SK-N-MC (cell line): ENCODE results near the gene OR5AN1.
"Not testable (repeated sequence)": the region's sequence is repeated elsewhere in the genome, so short reads cannot be mapped to it uniquely, and the experiment has no call there.

Experiments used
- DNase-seq: peaks from one replicate; pipeline ENCODE4 v3.0.0-alpha.2; 2011; ENCODE audit warnings: low read depth, low spot score
- H3K27ac ChIP-seq: fragments of 200-600 bp; sonication (generic); 2 replicates; pipeline ENCODE4 v1.5.1; 2016; ENCODE audit warnings: mixed run types
- H3K36me3 ChIP-seq: fragments of 200-600 bp; sonication (generic); 2 replicates; pipeline ENCODE4 v1.6.1; 2017; ENCODE audit warnings: antibody characterized with exemption, low read length, mixed read lengths; ENCODE audit not compliant: insufficient read depth
- H3K4me3 ChIP-seq: fragments of 200-600 bp; sonication (generic); 2 replicates; pipeline ENCODE4 v1.5.1; 2016
- H3K9ac ChIP-seq: fragments of 200-600 bp; sonication (generic); 2 replicates; pipeline ENCODE4 v1.8.0; 2017; ENCODE audit warnings: mixed run types, mixed read lengths; ENCODE audit not compliant: insufficient read length
- H3K9me3 ChIP-seq: fragments of 200-600 bp; sonication (generic); 2 replicates; pipeline ENCODE4 v1.6.1; 2017; ENCODE audit warnings: low read depth, mild to moderate bottlenecking, antibody characterized with exemption, low read length, moderate library complexity, mixed read lengths
- EZH2 ChIP-seq: fragments of 200-600 bp; sonication (generic); IDR thresholded peaks from one replicate; pipeline ENCODE4 v1.6.1; 2017; ENCODE audit warnings: antibody characterized with exemption
- FOXP2 ChIP-seq: optimal IDR thresholded peaks from 2 replicates; pipeline ENCODE3; 2011; ENCODE audit warnings: mild to moderate bottlenecking, moderate library complexity; ENCODE audit not compliant: insufficient read depth; ENCODE audit errors: extremely low read length, control extremely low read depth
- POLR2AphosphoS5 ChIP-seq: IDR thresholded peaks from 2 replicates; pipeline ENCODE4 v1.6.1; 2012; ENCODE audit warnings: mild to moderate bottlenecking, low read depth, low read length, borderline replicate concordance

Gene OR5AN1, protein sequence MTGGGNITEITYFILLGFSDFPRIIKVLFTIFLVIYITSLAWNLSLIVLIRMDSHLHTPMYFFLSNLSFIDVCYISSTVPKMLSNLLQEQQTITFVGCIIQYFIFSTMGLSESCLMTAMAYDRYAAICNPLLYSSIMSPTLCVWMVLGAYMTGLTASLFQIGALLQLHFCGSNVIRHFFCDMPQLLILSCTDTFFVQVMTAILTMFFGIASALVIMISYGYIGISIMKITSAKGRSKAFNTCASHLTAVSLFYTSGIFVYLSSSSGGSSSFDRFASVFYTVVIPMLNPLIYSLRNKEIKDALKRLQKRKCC

DNA sequence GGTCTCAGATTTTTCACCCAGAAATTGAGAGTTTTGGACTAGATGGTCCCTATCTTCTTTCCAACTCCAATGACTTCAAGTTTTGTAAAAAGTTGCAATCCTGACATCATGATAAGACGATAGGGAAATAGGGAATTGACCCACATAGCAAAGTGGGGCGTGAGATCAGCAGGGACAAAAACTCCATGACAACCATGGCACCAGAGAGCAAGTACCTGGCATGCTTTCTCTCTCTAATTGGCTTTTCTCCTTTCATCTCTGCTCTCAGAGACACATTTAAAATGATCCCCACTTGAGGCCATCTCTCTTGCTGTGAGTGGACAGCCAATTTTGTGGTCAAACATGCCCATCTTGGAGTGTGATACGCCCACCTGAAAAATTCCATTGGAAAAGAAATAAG lies at the start of gene OR5AN1:
Gene OR5AN1 (plus strand): TSS at position 301 of the 400 bp plus-strand sequence. CDS start 5,564 bp downstream, outside the sequence.
- Histone ChIP-seq H3K9me3 (no peaks in the 10 kb centered on the region), H3K9ac (no peak within 1 kb of the TSS), H3K27ac (no peak within 1 kb of the TSS), H3K4me3 (no peak within 1 kb of the TSS), H3K36me3 (no peaks in the 10 kb centered on the region)
- DNase-seq, result no peak
- TF ChIP-seq EZH2, result no peak
- TF ChIP-seq POLR2AphosphoS5, result no peak
- TF ChIP-seq FOXP2, result no peak

DNA sequence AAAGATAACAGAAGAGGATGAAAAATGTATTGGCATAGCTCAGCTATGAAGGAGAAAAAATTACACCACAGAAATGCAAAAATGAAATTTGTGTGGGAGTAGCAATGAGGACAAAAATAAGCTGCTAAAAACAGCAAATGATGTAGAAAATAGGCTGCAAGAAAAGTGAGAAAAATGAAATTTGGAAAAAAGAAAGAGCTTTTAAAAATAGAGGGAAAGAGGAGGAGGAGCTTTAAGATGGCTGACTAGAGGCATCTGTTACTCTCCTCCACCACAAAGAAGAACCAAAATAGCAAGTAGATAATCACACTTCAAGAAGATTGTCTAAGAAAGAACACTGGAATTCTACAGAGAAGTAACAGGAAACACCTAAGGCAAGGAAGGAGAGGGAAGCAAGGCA lies 23.7 kb upstream of the OR5AN1 start:
- Histone ChIP-seq H3K27ac (no peak overlapping the region), H3K9me3 (no peaks in the 10 kb centered on the region), H3K36me3 (no peaks in the 10 kb centered on the region), H3K4me3 (no peak overlapping the region), H3K9ac (no peak overlapping the region)
- TF ChIP-seq FOXP2 (no peak), POLR2AphosphoS5 (no peak), EZH2 (no peak)
- no peak for DNase-seq

DNA sequence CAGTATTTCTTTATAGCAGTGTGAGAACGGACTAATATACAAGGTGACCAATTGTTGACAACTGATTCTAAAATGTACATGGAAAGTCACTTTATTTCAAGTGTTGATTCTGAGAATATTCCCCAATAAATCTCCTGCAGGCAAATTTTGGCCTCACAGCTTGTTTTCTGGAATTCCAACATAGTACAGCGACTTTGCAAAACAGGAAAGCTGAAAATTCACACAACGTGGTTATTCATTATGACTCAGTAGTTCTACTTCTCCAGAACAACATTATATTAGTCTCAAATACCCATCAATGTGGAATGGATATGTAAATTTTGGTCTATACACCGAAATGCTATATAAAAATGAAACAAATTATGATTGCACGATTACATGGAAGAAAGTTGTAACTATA lies 22.5 kb upstream of the OR5AN1 start:
- DNase-seq, result no peak
- H3K9ac ChIP-seq, result no peak overlapping the region
- no peak overlapping the region for H3K27ac ChIP-seq
- H3K4me3 ChIP-seq, result no peak overlapping the region
- TF ChIP-seq EZH2, result no peak
- TF ChIP-seq FOXP2, result no peak
- TF ChIP-seq POLR2AphosphoS5, result no peak
- H3K9me3 ChIP-seq, result no peaks in the 10 kb centered on the region
- no peaks in the 10 kb centered on the region for H3K36me3 ChIP-seq

DNA sequence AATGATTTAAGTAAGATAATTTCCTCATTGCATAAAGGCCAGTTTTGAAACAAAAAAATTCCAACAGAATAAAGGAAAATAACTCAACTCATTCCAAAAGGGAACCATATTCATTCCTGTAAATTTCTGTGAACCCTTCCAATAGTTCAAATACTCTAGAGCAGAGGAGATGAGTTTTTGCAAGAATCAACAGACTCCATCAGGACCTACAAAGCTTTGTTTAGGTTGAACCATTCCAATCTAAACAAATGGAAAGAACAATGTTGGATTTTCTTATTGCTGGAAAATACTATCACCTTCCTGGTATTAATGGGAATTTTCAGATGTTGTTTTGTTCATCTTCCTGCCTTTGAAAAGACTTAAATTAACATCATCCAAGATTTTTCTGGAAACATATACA lies 21.8 kb upstream of the OR5AN1 start:
- Histone ChIP-seq H3K4me3 (no peak overlapping the region), H3K27ac (no peak overlapping the region), H3K36me3 (no peaks in the 10 kb centered on the region), H3K9ac (no peak overlapping the region), H3K9me3 (no peaks in the 10 kb centered on the region)
- DNase-seq, result no peak
- no peak for TF ChIP-seq EZH2
- no peak for TF ChIP-seq POLR2AphosphoS5
- no peak for TF ChIP-seq FOXP2

DNA sequence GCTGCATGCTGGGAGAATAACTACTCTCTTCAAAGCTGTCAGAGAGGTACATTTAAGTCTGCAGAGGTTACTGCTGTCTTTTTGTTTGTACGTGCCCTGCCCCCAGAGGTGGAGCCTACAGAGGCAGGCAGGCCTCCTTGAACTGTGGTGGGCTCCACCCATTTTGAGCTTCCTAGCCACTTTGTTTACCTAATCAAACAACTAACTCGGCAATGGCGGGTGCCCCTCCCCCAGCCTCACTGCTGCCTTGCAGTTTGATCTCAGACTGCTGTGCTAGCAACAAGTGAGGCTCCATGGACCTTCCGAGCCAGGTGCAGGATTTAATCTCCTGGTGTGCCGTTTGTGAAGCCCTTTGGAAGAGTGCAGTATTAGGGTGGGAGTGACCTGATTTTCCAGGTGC lies 9.0 kb upstream of the OR5AN1 start:
- DNase-seq, H3K36me3 ChIP-seq, H3K9me3 ChIP-seq, H3K27ac ChIP-seq, H3K4me3 ChIP-seq, H3K9ac ChIP-seq: not testable (repeated sequence)

DNA sequence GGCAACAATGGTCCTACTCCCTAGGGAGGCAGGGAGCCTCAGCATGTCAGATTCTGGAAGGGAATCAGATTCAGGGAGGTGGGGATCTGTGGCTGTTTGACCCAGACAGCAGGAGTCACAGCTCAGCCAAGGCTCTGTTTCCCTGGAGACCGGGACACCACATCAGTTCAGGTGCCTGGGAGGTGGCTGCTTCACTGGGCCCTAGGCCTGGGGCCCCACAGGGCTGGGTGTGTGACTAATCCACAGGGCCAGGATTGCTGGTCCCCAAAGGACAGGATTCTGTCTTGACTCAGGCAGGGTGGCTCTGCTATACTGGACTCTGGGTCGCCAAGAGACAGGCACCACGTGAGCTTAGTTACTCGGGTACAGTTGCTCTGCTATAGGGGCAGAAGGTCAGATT lies 3.5 kb upstream of the OR5AN1 start:
- H3K36me3 ChIP-seq, result no peaks in the 10 kb centered on the region
- H3K4me3 ChIP-seq, result no peak overlapping the region
- TF ChIP-seq FOXP2 (no peak), EZH2 (no peak), POLR2AphosphoS5 (no peak)
- H3K27ac ChIP-seq, result no peak overlapping the region
- no peak overlapping the region for H3K9ac ChIP-seq
- no peaks in the 10 kb centered on the region for H3K9me3 ChIP-seq
- no peak for DNase-seq

DNA sequence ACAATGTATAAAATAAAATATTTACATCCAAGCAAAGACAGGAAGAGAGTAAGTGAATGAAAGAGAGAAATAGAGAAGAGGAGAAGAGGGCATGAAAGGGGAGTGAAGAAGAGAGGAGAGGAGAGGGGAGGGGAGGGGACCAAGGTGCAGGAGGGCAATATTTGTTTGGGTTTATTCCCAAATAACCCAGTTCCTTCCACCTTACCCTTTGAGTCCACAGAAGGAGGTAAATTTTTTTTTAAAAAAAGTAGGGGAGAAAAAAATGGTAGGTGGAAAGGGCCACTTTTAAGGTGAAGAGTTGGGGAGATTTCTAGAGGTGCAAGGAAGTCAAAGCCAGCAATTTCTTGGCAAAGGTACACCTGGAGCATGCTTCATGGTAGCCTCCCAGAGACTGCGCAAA lies 2.1 kb upstream of the OR5AN1 start:
- no peak overlapping the region for H3K27ac ChIP-seq
- H3K4me3 ChIP-seq, result no peak overlapping the region
- no peak overlapping the region for H3K9ac ChIP-seq
- H3K36me3 ChIP-seq, result no peaks in the 10 kb centered on the region
- no peaks in the 10 kb centered on the region for H3K9me3 ChIP-seq
- TF ChIP-seq POLR2AphosphoS5 (no peak), EZH2 (no peak), FOXP2 (no peak)
- no peak for DNase-seq

DNA sequence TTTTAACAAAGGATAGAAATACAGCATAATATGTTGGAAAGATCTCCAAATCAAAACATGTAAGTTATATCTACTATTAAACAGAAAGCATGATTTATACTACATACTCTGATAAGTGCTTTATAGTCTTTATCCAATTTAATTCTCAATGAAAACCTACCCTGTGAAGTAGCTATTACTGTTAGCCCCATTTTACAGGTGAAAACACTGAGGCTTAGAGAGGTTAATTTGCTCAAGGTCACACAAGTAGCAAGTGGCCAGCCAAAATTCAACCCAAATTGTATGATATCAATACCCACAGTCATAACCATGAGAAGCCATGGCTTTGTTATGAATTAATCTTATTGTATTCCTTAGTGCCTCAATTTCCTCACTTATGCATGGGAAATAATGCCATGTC lies 675 bp upstream of the OR5AN1 start:
- Histone ChIP-seq H3K9ac (no peak overlapping the region), H3K36me3 (no peaks in the 10 kb centered on the region), H3K4me3 (no peak overlapping the region), H3K27ac (no peak overlapping the region), H3K9me3 (no peaks in the 10 kb centered on the region)
- TF ChIP-seq POLR2AphosphoS5, result no peak
- TF ChIP-seq FOXP2, result no peak
- TF ChIP-seq EZH2, result no peak
- no peak for DNase-seq
